GM19023 (cell line): ENCODE measurements around the gene SEL1L3.
"Not testable (repeated sequence)": the region's sequence is repeated elsewhere in the genome, so short reads cannot be mapped to it uniquely, and the experiment has no call there.

Source experiments
- ATAC-seq: cut with Tn5 transposase; IDR thresholded peaks from one replicate; pipeline ENCODE4 v1.9.1; 2021; ENCODE audit warnings: mild to moderate bottlenecking, moderate library complexity; ENCODE audit not compliant: unreplicated experiment

The SEL1L3 gene

DNA sequence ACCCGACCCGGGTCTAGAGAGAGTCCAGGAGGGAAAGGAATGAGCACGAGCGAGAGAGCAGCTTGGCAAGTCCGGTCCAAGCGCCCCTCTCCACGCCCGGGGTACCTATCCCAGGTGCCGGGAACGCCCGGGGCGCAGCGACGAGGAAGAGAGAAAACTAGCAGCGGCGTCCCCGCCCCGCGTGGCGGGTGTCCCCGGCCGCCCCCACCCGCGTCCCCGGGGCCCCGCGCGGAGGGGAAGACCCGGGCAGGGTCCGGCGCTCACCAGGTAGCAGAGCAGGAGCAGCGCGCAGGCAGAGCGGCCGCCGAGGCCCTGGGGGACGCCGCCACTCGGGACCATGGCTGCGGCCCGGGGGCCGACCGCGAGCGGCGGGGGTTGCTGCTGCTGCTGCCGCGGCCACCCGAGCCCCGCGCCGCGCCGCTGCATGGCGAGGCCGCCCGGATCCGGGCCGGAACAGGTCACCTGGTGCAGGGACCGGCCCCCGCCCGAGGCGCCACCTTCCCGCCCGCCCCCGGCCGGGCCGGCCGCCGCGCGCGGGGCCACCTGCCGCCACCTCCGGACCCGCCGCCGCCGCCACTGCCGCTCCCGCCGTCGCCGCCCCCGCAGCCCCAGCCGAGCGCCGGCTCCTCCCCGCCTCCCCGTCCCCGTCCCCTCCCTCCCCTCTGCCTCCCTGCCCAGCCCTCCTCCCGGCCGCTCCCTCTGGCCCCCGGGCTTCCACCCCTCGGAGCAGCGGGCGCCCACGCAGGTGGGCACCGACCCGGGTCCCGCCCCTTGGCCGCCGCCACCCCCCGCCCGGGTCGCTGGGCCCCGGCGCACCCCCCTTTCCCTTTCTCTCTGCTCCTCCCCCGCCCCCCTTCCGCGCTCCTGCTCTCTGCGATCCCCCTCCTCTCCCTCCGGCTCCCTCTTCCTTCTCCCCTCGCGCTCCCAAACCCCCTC lies at the start of gene SEL1L3:
TSS of gene SEL1L3 (minus strand) at position 578 of the 936 bp plus-strand sequence. CDS start at position 426, 152 bp downstream.
- peak; percentile 46 for ATAC-seq

- ATAC-seq, result no peak
Measured at GRCh38 chr4:25911356-25911755, 48.6 kb upstream of the SEL1L3 start.

- ATAC-seq, result no peak
Measured at GRCh38 chr4:25908491-25908901, 45.7 kb upstream of the SEL1L3 start.

DNA sequence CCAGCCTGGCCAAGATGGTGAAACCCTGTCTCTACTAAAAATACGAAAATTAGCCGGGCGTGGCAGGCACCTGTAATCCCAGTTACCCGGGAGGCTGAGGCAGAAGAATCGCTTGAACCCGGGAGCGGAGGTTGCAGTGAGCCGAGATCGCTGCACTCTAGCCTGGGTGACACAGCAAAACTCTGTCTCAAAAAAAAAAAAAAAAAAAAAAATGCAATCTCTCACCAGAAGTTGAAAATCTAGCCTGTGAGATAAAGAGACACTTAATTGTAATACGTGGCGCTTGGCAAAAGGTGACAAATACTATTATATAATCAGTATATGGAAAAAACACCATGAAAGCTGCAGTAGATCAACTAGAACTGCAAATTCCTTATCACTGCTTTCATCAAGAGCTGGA lies 43.3 kb upstream of the SEL1L3 start:
- ATAC-seq, result not testable (repeated sequence)

- no peak for ATAC-seq
Measured at GRCh38 chr4:25905371-25905770, 42.6 kb upstream of the SEL1L3 start.

GRCh38 chr4:25904748-25905082 lies 41.9 kb upstream of the SEL1L3 start:
- ATAC-seq, result no peak

DNA sequence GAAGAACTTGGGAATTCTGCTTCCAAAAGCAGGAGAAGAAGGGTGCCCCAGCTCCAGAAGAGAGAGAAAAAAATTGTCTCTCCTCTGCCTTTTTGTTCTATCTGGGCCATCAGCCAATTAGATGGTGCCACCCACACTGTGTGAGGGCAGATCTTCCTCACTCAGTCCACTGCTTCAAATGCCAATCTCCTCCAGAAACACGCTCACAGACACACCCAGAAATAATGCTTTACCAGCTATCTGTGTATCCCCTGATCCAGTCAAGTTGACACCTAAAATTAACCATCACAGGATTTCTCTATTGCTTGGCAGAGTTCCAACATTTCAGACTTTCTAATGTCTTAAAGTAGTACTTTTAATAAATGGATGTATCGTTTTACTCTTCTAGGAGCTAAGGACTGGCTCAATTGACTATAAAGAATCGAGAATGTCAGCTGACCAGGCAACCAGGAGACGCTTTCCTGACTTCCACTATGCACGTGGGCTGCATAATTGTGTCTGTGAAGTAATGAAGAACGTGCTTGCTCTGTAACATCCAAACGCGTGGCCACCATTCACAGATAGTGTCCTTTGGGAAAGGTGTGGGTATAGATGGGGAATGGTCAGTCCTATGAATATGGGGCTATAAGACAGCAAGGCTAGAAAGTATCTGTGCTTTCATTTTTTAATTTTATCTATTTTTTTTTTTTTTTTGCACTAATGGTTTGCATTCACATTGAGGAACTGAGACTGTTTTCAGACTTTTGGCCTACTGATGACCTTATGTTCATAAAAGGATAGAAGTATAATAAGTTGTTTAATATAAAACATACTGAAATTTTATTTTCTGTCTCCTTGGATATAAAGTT lies 41.3 kb upstream of the SEL1L3 start:
- no peak for ATAC-seq

DNA sequence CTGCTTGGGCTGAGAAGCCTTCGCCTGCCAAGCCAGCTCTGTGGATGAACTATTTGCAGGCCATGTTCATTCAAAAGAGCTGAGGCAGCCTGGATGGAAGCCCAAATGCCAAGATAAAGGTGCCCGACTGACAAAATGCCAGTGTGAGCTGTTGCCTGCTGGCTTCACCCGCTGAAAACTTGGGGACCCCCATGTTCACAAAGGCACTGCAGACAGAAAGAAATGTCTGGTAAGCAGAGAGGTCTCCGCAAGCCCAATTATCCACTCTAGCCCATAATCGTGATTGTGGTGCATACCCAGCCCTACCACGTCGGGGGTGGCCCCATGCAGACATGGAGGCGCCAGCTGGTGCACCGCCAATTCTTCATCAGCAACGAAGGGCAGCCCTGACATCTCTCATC lies 38.2 kb upstream of the SEL1L3 start:
- ATAC-seq, result no peak

- no peak for ATAC-seq
Measured at GRCh38 chr4:25900310-25900709, 37.5 kb upstream of the SEL1L3 start.

DNA sequence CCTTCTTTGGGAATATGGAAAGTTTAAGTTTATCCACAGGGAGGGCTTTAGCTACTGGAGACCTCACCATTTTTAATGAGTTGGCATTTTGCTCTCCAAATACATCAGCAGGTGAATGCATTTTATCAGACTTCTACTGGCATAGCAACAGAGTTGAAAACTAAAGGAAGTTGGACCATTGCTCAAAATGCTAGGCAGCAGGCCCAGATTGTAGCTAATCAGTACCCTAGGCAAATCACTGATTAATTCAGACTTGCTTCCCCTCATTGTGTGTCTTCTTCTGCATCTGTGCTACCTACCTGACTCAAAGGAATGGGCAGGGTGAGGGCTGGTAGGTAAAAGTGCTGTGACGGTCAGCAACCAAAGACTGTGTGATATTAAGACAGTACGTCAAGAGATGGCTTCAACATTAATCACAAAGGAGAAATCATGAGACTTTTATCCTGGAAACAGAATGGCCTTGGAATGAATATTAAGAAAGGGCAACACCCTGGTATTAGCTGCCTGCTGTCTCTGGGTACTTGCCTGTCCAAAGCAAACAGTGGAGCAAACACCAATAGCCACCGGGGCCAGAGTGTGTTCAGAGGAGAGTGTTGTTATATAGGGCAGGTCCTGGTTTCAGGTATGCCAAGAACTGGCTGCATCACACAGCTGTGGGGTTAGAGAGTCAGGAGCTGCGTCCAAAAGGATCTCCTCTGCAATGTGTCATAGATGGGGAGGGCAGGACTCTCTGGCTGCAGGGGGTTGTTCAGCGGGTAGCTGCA lies 34.2 kb upstream of the SEL1L3 start:
- ATAC-seq, result no peak

GRCh38 chr4:25892796-25893195 lies 30.0 kb upstream of the SEL1L3 start:
- ATAC-seq, result no peak

- no peak for ATAC-seq
Measured at GRCh38 chr4:25890571-25891485, 28.0 kb upstream of the SEL1L3 start.

DNA sequence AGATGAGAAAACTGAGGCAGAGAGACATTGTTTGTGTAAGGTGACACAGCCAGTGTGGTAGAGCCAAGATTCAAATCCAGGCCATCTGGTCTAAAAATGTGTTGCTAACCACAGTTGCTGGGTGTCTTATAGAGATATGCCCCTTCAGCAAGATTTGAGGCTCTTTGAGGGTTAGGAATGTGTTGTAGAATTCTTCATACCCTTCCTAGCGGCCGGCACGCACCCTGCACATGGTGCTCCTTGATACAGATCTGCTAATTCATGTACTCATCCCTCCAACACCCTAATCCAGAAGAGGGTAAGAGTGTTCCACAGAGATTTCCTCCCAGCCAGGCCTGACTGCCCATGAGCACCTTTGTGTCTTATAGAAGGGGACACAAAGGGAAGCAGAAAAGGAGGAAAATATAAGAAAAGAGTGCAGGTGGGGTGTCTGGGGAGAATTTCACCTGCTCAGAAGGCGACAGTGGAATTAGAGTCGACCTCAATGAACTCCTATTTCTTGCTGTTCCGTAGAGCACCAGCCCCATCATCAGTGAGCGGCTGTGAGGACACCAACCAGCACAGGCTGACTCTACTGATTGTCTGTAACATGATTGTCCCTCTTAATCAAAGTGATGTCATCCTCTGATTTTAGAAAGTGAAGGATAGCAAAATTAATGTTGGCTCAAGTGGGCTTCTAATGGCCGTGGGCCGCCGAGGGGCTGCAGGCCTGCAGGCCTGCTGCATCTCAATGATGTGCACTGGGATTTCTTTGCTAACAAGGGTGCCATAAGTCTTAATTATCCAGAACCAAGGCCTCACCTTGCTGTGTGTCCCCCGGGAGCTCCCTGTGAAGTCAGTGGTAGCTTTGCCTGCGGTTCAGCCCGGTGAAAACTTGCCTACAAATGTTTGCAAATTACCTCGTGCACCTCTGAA lies 27.1 kb upstream of the SEL1L3 start:
- ATAC-seq, result no peak

DNA sequence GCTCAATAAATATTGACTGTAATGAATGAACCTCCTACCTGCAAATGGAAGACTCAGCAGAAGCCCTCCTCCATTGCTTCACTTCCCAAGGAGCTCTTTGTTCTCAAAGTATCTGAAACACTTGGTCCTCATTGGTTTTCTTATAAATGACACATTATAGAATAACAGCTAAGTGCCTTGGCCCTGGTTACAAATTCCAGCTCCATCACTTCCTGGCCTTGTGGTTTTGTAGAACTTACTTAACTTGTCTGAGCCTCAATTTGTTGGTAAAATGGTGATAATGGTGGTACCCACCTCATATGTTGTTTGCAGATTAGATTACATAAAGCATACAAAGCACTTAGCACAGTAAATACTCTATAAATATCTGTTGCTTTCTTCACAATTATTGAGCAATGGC lies 26.0 kb upstream of the SEL1L3 start:
- no peak for ATAC-seq

GRCh38 chr4:25884031-25884782 lies 21.4 kb upstream of the SEL1L3 start:
- ATAC-seq, result no peak

- no peak for ATAC-seq
Measured at GRCh38 chr4:25883565-25883964, 20.8 kb upstream of the SEL1L3 start.

DNA sequence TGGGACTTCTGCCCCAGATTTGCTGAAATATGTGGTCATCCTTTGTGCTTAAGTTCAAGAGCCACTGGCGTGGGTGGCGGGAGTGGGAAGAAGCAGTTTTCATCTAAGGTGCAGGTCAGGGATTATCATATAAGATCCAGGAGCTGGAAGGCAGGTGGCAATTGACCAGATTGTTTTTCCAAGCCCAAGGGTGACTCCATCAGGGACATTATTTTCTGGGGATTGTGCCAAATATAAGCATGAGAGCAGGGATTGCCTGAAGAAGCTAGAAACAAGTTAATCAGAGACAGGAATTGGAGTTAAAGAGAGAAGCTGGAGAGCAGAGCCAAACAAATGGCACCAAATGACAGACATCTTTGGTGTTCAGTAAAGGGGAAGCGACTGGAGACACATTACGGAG lies 19.4 kb upstream of the SEL1L3 start:
- no peak for ATAC-seq

GRCh38 chr4:25881193-25881592 lies 18.4 kb upstream of the SEL1L3 start:
- no peak for ATAC-seq
